Measurements from ENCODE around the gene PCBP2.

Gene PCBP2

GRCh38 chr12:53504004-53504920 is 52.4 kb downstream of the PCBP2 start:
- TF ChIP-seq FOXM1 (IDR thresholded peaks at IDR 0.05; ENCODE audit: borderline replicate concordance, low read depth) (no peak), NFIC (IDR thresholded peaks at IDR 0.05) (no peak), TAF1 (IDR thresholded peaks at IDR 0.05; ENCODE audit: low read depth) (no peak), REST (IDR thresholded peaks at IDR 0.05; ENCODE audit: low read depth) (no peak), EP300 (IDR thresholded peaks at IDR 0.05; ENCODE audit: borderline replicate concordance) (no peak), CREB1 (IDR thresholded peaks at IDR 0.05; ENCODE audit: low read depth) (no peak), TCF12 (IDR thresholded peaks at IDR 0.05; ENCODE audit: low read depth) (no peak), CEBPB (IDR thresholded peaks at IDR 0.05) (no peak), RAD21 (IDR thresholded peaks at IDR 0.05; ENCODE audit: low read depth) (no peak), EGR1 (IDR thresholded peaks at IDR 0.05) (no peak)
- TF ChIP-seq, protein P1, sequence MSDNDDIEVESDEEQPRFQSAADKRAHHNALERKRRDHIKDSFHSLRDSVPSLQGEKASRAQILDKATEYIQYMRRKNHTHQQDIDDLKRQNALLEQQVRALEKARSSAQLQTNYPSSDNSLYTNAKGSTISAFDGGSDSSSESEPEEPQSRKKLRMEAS (IDR thresholded peaks at IDR 0.05) = no peak

- TF ChIP-seq CREB1 (IDR thresholded peaks at IDR 0.05; ENCODE audit: low read depth) (no peak), NFIC (IDR thresholded peaks at IDR 0.05) (no peak), TEAD4 (IDR thresholded peaks at IDR 0.05) (no peak), EP300 (IDR thresholded peaks at IDR 0.05; ENCODE audit: borderline replicate concordance) (no peak), CEBPB (IDR thresholded peaks at IDR 0.05) (no peak), TCF12 (IDR thresholded peaks at IDR 0.05; ENCODE audit: low read depth) (no peak), RAD21 (IDR thresholded peaks at IDR 0.05; ENCODE audit: low read depth) (no peak), REST (IDR thresholded peaks at IDR 0.05; ENCODE audit: low read depth) (no peak), ZBTB7A (IDR thresholded peaks at IDR 0.05; ENCODE audit: low read depth) (no peak), FOXM1 (IDR thresholded peaks at IDR 0.05; ENCODE audit: borderline replicate concordance, low read depth) (no peak), EGR1 (IDR thresholded peaks at IDR 0.05) (no peak), YY1 (IDR thresholded peaks at IDR 0.05; ENCODE audit: low read depth) (no peak), TAF1 (IDR thresholded peaks at IDR 0.05; ENCODE audit: low read depth) (no peak)
- TF ChIP-seq, protein P1 (IDR thresholded peaks at IDR 0.05) = no peak
- TF ChIP-seq, protein P2, sequence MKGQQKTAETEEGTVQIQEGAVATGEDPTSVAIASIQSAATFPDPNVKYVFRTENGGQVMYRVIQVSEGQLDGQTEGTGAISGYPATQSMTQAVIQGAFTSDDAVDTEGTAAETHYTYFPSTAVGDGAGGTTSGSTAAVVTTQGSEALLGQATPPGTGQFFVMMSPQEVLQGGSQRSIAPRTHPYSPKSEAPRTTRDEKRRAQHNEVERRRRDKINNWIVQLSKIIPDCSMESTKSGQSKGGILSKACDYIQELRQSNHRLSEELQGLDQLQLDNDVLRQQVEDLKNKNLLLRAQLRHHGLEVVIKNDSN (IDR thresholded peaks at IDR 0.05) = no peak
Measured at GRCh38 chr12:53505086-53505485, 53.2 kb downstream of the PCBP2 start.

- TF ChIP-seq NFIC (IDR thresholded peaks at IDR 0.05) (no peak), EP300 (IDR thresholded peaks at IDR 0.05; ENCODE audit: borderline replicate concordance) (no peak), TAF1 (IDR thresholded peaks at IDR 0.05; ENCODE audit: low read depth) (no peak), ZBTB7A (IDR thresholded peaks at IDR 0.05; ENCODE audit: low read depth) (no peak), CREB1 (IDR thresholded peaks at IDR 0.05; ENCODE audit: low read depth) (no peak), CEBPB (IDR thresholded peaks at IDR 0.05) (no peak), YY1 (IDR thresholded peaks at IDR 0.05; ENCODE audit: low read depth) (no peak), FOXM1 (IDR thresholded peaks at IDR 0.05; ENCODE audit: borderline replicate concordance, low read depth) (no peak), TEAD4 (IDR thresholded peaks at IDR 0.05) (no peak), TCF12 (IDR thresholded peaks at IDR 0.05; ENCODE audit: low read depth) (no peak), EGR1 (IDR thresholded peaks at IDR 0.05) (no peak), RAD21 (IDR thresholded peaks at IDR 0.05; ENCODE audit: low read depth) (no peak), REST (IDR thresholded peaks at IDR 0.05; ENCODE audit: low read depth) (no peak)
- TF ChIP-seq, protein P2 (IDR thresholded peaks at IDR 0.05) = no peak
- TF ChIP-seq, protein P1 (IDR thresholded peaks at IDR 0.05) = no peak
Measured at GRCh38 chr12:53505555-53506449, 53.9 kb downstream of the PCBP2 start.
